ENCODE results near the gene TTC4. TPM values are rescaled to one million over a fixed set of nuclear protein-coding genes. Genes with fewer than 3 reads are reported as not detected.
A peak's percentile ranks its signal among the peaks of the same experiment; 100 is the strongest.

TTC4 gene
- total and polyA plus RNA-seq, 5 donors, result 10.1 to 14.5 (median 13.1) TPM

GRCh38 chr1:54685335-54685905, 30.2 kb upstream of the TTC4 start:
- no peaks in the 10 kb centered on the region for H3K27me3 ChIP-seq (ENCODE audit: control insufficient read depth, insufficient read depth)
- H3K9me3 ChIP-seq (ENCODE audit: control insufficient read depth, low read length), result no peaks in the 10 kb centered on the region
- WGBS, result 93% methylated on average over 4 of the region's 4 CpGs
- DNase-seq, result no peak
- no peak for ATAC-seq
- no peaks in the 10 kb centered on the region for H3K4me1 ChIP-seq (ENCODE audit: control insufficient read depth, insufficient read depth, low read length)
- intact Hi-C loops (cut with DNase I), result no loop called here
- H3K27ac ChIP-seq (ENCODE audit: low read length), result no peak overlapping the region
- H3K4me3 ChIP-seq (ENCODE audit: low read length), result no peak overlapping the region

DNA sequence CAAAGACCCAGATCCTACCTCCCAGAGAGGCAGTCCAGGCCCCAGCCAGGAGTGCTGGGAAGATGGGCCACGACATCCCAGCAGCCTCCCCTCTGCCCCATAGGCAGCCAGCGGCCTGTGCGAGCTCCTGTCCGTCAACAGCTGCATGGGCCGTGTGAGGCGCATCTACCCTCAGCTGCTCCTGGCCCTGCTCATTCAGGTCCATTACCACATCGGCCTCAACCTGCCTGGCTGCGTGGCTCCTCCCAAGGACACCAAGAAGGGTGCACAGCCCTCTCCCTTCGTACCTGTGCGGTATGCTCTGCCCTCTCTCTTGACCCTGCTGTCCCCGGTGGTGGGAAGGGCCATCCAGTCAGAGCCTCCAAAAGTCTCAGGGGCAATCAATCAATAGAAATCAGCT, 29.5 kb upstream of the TTC4 start:
- intact Hi-C loops (cut with DNase I), result no loop called here
- H3K27me3 ChIP-seq (ENCODE audit: control insufficient read depth, insufficient read depth), result no peaks in the 10 kb centered on the region
- ATAC-seq (peak in 1 of 2 donors; percentile 25), DNase-seq (no peak)
- H3K27ac ChIP-seq (ENCODE audit: low read length), result no peak overlapping the region
- no peaks in the 10 kb centered on the region for H3K4me1 ChIP-seq (ENCODE audit: control insufficient read depth, insufficient read depth, low read length)
- 84% methylated on average over 11 of the region's 11 CpGs for WGBS
- H3K4me3 ChIP-seq (ENCODE audit: low read length), result no peak overlapping the region
- H3K9me3 ChIP-seq (ENCODE audit: control insufficient read depth, low read length), result no peaks in the 10 kb centered on the region

DNA sequence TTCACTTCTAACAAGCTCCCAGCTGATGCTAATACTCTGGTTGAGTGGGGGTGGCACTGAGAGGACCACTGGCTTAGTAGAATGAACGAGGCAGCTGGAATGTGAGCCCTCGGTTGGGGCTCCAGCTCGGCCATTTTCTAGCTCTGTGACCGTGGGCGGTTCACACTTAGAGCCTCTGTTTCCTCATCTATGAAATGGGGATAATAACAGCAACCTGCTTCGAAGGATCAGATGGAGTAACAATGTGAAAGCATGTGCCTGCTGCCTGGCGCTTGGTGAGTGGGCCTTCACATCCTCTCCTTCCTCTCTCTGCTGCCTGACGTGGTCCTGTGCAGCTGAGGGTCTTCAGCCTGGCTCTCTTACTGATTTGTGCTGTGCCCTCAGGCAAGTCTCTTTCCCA, 20.9 kb upstream of the TTC4 start:
- WGBS, result 78% methylated on average over 8 of the region's 8 CpGs
- Histone ChIP-seq H3K27me3 (ENCODE audit: control insufficient read depth, insufficient read depth) (no peaks in the 10 kb centered on the region), H3K4me1 (ENCODE audit: control insufficient read depth, insufficient read depth, low read length) (no peaks in the 10 kb centered on the region), H3K9me3 (ENCODE audit: control insufficient read depth, low read length) (no peaks in the 10 kb centered on the region), H3K27ac (ENCODE audit: low read length) (no peak overlapping the region), H3K4me3 (ENCODE audit: low read length) (no peak overlapping the region)
- intact Hi-C loops (cut with DNase I), result no loop called here
- ATAC-seq, result no peak
- no peak for DNase-seq

- WGBS, result 91% methylated on average over 15 of the region's 15 CpGs
- H3K27ac ChIP-seq (ENCODE audit: low read length), result no peak overlapping the region
- intact Hi-C loops (cut with DNase I), result no loop called here
- ATAC-seq, result no peak
- H3K9me3 ChIP-seq (ENCODE audit: control insufficient read depth, low read length), result no peaks in the 10 kb centered on the region
- no peak for DNase-seq
- H3K4me1 ChIP-seq (ENCODE audit: control insufficient read depth, insufficient read depth, low read length), result no peaks in the 10 kb centered on the region
- no peak overlapping the region for H3K4me3 ChIP-seq (ENCODE audit: low read length)
- no peaks in the 10 kb centered on the region for H3K27me3 ChIP-seq (ENCODE audit: control insufficient read depth, insufficient read depth)
These were observed 20.4 kb upstream of the TTC4 start for GRCh38 chr1:54695221-54695620.

DNA sequence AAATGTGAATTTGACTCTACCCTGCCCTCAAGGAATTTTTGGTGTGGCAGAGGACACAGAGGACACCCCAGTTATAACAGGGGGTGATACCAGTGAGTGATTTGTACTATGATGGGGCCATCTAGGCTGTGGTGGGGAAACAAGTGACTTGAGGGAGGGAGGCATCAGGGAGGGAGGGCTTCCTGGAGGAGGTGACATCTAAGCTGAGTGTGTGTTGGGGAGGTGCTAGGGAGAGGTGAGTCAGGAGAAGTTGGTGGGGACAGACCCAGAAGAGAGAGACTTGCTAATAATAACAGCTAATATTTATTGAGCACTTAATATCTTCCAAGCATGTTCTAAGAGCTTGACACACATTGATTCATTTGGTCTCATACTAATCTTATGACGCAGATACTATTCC, 19.9 kb upstream of the TTC4 start:
- 88% methylated on average over 1 of the region's 1 CpG for whole genome bisulfite sequencing
- no peak for DNase-seq
- Histone ChIP-seq H3K27ac (ENCODE audit: low read length) (no peak overlapping the region), H3K9me3 (ENCODE audit: control insufficient read depth, low read length) (no peaks in the 10 kb centered on the region), H3K27me3 (ENCODE audit: control insufficient read depth, insufficient read depth) (no peaks in the 10 kb centered on the region), H3K4me3 (ENCODE audit: low read length) (no peak overlapping the region), H3K4me1 (ENCODE audit: control insufficient read depth, insufficient read depth, low read length) (no peaks in the 10 kb centered on the region)
- intact Hi-C loops (cut with DNase I), result no loop called here
- ATAC-seq, result no peak

DNA sequence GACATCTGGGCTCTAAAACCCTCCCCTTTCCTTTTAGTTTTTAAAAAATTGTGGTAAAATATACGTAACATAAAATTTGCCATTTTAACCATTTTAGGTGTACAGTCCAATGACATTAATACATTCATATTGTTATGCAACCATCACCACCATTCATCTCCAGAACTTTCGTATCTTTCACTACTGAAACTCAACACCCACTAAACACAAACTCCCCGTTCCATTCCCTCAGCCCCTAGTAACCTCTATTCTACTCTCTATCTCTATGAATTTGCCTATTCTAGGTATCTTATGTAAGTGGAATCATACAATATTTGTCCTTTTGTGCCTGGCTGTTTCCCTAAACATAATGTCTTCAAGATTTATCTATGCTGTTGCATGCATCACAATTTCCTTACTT, 19.4 kb upstream of the TTC4 start:
- H3K9me3 ChIP-seq (ENCODE audit: control insufficient read depth, low read length), result no peaks in the 10 kb centered on the region
- H3K4me1 ChIP-seq (ENCODE audit: control insufficient read depth, insufficient read depth, low read length), result no peaks in the 10 kb centered on the region
- H3K27ac ChIP-seq (ENCODE audit: low read length), result no peak overlapping the region
- no peak for DNase-seq
- ATAC-seq, result no peak
- H3K27me3 ChIP-seq (ENCODE audit: control insufficient read depth, insufficient read depth), result no peaks in the 10 kb centered on the region
- intact Hi-C loops (cut with DNase I), result no loop called here
- 81% methylated on average over 3 of the region's 3 CpGs for WGBS
- no peak overlapping the region for H3K4me3 ChIP-seq (ENCODE audit: low read length)

DNA sequence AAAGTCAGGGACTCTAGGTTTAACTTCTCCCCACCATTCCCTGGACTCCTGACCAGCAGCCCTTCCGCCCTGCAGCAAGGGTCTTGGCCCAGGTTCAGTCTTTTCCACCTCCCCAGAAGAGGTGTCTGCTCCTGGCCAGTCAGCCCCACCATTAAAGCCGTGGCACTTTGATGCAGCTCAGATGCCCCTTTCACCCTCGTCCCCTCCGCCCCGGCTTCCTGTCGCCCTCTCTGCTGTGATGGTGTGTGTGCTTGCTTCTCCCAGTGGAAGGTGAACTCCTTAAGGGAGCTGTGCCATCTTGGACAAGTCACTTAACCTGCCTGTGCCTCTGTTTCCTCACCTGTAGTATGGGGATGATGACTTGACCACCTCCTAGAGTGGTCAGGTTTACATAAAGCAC, 17.8 kb upstream of the TTC4 start:
- ATAC-seq (no peak), DNase-seq (no peak)
- no peak overlapping the region for H3K27ac ChIP-seq (ENCODE audit: low read length)
- no peaks in the 10 kb centered on the region for H3K9me3 ChIP-seq (ENCODE audit: control insufficient read depth, low read length)
- intact Hi-C loops (cut with DNase I), result no loop called here
- no peaks in the 10 kb centered on the region for H3K4me1 ChIP-seq (ENCODE audit: control insufficient read depth, insufficient read depth, low read length)
- 80% methylated on average over 6 of the region's 6 CpGs for WGBS
- no peak overlapping the region for H3K4me3 ChIP-seq (ENCODE audit: low read length)
- H3K27me3 ChIP-seq (ENCODE audit: control insufficient read depth, insufficient read depth), result no peaks in the 10 kb centered on the region

- H3K9me3 ChIP-seq (ENCODE audit: control insufficient read depth, low read length), result no peaks in the 10 kb centered on the region
- 53% methylated on average over 8 of the region's 8 CpGs for WGBS
- DNase-seq (no peak), ATAC-seq (no peak)
- H3K4me3 ChIP-seq (ENCODE audit: low read length), result no peak overlapping the region
- H3K27me3 ChIP-seq (ENCODE audit: control insufficient read depth, insufficient read depth), result no peaks in the 10 kb centered on the region
- no peaks in the 10 kb centered on the region for H3K4me1 ChIP-seq (ENCODE audit: control insufficient read depth, insufficient read depth, low read length)
- intact Hi-C loops (cut with DNase I), result no loop called here
- no peak overlapping the region for H3K27ac ChIP-seq (ENCODE audit: low read length)
These were observed 17.3 kb upstream of the TTC4 start for GRCh38 chr1:54698346-54698745.

DNA sequence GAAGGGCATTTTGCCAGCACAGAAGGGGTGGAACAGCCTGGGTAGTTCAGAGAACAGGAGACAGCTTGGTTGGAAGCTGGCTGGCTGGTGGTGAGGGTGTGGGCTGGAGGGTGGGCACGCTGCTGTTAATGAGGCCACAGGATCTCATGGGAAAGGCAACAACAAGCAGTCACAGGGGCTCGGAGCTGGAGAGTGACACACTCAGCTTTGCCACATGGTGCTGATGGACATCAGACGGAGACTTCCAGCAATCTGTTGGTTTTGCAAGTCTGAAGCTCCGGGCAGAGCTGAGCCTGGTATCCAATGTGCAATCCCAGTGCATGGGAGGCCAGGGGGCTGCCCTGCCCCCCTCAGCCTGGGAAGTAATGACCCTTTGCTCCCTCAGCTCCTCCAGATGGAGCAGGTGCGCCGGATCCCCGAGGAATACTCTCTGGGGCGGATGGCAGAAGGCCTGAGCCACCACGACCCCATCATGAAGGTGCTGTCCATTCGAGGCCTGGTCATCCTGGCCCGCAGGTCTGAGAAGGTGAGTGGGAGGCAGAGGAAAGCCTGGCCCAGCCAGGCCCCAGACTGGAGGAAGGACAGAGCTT, 15.6 kb upstream of the TTC4 start:
- Histone ChIP-seq H3K4me1 (ENCODE audit: control insufficient read depth, insufficient read depth, low read length) (no peaks in the 10 kb centered on the region), H3K27ac (ENCODE audit: low read length) (no peak overlapping the region), H3K9me3 (ENCODE audit: control insufficient read depth, low read length) (no peaks in the 10 kb centered on the region), H3K27me3 (ENCODE audit: control insufficient read depth, insufficient read depth) (no peaks in the 10 kb centered on the region), H3K4me3 (ENCODE audit: low read length) (no peak overlapping the region)
- 86% methylated on average over 11 of the region's 11 CpGs for WGBS
- intact Hi-C loops (cut with DNase I), result no loop called here
- DNase-seq (no peak), ATAC-seq (no peak)

- intact Hi-C loops (cut with DNase I), result no loop called here
- H3K9me3 ChIP-seq (ENCODE audit: control insufficient read depth, low read length), result no peaks in the 10 kb centered on the region
- ATAC-seq (no peak), DNase-seq (no peak)
- H3K27ac ChIP-seq (ENCODE audit: low read length), result no peak overlapping the region
- WGBS, result 93% methylated on average over 9 of the region's 9 CpGs
- H3K4me3 ChIP-seq (ENCODE audit: low read length), result no peak overlapping the region
- no peaks in the 10 kb centered on the region for H3K4me1 ChIP-seq (ENCODE audit: control insufficient read depth, insufficient read depth, low read length)
- H3K27me3 ChIP-seq (ENCODE audit: control insufficient read depth, insufficient read depth), result no peaks in the 10 kb centered on the region
These were observed 14.6 kb upstream of the TTC4 start for GRCh38 chr1:54701066-54701465.

DNA sequence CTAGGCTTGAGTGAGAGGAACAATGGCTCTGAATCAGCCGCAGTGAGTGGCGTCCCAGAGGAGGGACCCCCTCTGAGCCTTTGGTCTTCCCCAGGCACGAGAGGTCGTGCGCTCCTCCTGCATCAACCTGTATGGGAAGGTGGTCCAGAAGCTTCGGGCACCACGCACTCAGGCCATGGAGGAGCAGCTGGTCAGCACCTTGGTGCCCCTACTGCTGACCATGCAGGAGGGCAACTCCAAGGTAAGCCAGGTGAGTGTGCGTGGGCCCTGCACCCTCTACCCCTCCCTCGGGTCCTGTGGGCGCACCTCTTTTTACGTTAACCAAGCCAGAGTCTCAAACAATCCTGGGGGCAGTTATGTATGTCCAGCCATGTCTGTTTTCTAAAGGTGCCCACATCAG, 13.7 kb upstream of the TTC4 start:
- Histone ChIP-seq H3K4me1 (ENCODE audit: control insufficient read depth, insufficient read depth, low read length) (no peaks in the 10 kb centered on the region), H3K27me3 (ENCODE audit: control insufficient read depth, insufficient read depth) (no peaks in the 10 kb centered on the region), H3K4me3 (ENCODE audit: low read length) (no peak overlapping the region), H3K27ac (ENCODE audit: low read length) (no peak overlapping the region), H3K9me3 (ENCODE audit: control insufficient read depth, low read length) (no peaks in the 10 kb centered on the region)
- DNase-seq (no peak), ATAC-seq (peak in 1 of 2 donors; percentile 13)
- intact Hi-C loops (cut with DNase I), result no loop called here
- 84% methylated on average over 11 of the region's 11 CpGs for WGBS

GRCh38 chr1:54703471-54703870, 12.2 kb upstream of the TTC4 start:
- intact Hi-C loops (cut with DNase I), result no loop called here
- no peak for DNase-seq
- ATAC-seq, result no peak
- Histone ChIP-seq H3K9me3 (ENCODE audit: control insufficient read depth, low read length) (no peaks in the 10 kb centered on the region), H3K27ac (ENCODE audit: low read length) (no peak overlapping the region), H3K4me3 (ENCODE audit: low read length) (no peak overlapping the region), H3K4me1 (ENCODE audit: control insufficient read depth, insufficient read depth, low read length) (no peaks in the 10 kb centered on the region), H3K27me3 (ENCODE audit: control insufficient read depth, insufficient read depth) (no peaks in the 10 kb centered on the region)
- 91% methylated on average over 10 of the region's 10 CpGs for WGBS

All from right cardiac atrium (tissue), 5 donors.